ENCODE measurements around the gene TCF7.

DNA sequence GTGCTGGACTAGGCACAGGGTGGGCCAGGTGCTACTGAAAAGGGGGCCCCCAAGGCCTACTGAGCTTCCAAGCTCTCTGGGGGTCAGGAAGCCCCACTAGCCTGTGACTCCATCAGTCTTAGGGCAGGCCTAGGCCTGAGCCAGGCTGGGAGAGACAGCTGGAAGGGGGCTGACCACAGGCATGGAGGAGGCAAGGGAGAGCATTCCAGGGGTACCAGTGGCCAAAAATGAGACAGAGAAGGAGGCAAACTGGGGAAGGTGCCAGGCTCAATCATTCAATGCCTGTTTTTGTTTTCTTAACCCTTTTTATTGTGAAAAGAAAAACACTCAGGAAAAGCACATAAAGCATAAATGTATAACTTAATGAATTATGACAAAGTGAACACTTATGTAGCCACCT lies 26.2 kb upstream of the TCF7 start:
- TF ChIP-seq, protein P1, sequence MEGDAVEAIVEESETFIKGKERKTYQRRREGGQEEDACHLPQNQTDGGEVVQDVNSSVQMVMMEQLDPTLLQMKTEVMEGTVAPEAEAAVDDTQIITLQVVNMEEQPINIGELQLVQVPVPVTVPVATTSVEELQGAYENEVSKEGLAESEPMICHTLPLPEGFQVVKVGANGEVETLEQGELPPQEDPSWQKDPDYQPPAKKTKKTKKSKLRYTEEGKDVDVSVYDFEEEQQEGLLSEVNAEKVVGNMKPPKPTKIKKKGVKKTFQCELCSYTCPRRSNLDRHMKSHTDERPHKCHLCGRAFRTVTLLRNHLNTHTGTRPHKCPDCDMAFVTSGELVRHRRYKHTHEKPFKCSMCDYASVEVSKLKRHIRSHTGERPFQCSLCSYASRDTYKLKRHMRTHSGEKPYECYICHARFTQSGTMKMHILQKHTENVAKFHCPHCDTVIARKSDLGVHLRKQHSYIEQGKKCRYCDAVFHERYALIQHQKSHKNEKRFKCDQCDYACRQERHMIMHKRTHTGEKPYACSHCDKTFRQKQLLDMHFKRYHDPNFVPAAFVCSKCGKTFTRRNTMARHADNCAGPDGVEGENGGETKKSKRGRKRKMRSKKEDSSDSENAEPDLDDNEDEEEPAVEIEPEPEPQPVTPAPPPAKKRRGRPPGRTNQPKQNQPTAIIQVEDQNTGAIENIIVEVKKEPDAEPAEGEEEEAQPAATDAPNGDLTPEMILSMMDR (IDR thresholded peaks at IDR 0.05; ENCODE audit: low read depth, low read length, missing input control) = no peak
- no peak for TF ChIP-seq SP1 (IDR thresholded peaks at IDR 0.05)
- TF ChIP-seq RXRA (IDR thresholded peaks at IDR 0.05) = no peak
- TF ChIP-seq, protein P2, sequence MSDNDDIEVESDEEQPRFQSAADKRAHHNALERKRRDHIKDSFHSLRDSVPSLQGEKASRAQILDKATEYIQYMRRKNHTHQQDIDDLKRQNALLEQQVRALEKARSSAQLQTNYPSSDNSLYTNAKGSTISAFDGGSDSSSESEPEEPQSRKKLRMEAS (IDR thresholded peaks at IDR 0.05) = no peak
- no peak for TF ChIP-seq YY1 (IDR thresholded peaks at IDR 0.05)
- TF ChIP-seq RAD21 (IDR thresholded peaks at IDR 0.05) = no peak
- TF ChIP-seq TAF1 (conservative IDR thresholded peaks at IDR 0.05) = no peak
- TF ChIP-seq, protein P3, sequence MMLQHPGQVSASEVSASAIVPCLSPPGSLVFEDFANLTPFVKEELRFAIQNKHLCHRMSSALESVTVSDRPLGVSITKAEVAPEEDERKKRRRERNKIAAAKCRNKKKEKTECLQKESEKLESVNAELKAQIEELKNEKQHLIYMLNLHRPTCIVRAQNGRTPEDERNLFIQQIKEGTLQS (IDR thresholded peaks at IDR 0.05) = no peak
- no peak for TF ChIP-seq GABPA (IDR thresholded peaks at IDR 0.05 in 1 of 2, conservative IDR thresholded peaks at IDR 0.05 in 1 of 2)
- TF ChIP-seq HNF4A (conservative IDR thresholded peaks at IDR 0.05) = no peak

Data from liver (tissue), 3 donors.